Measurements from ENCODE around the gene LOXL3.

Gene LOXL3

GRCh38 chr2:74530239-74531187 lies 23.2 kb downstream of the LOXL3 start:
- FAIRE-seq (peak; percentile 26), DNase-seq (ENCODE audit: insufficient read length, low spot score) (peak; percentile 49)

- DNase-seq (ENCODE audit: insufficient read length, low spot score): peak; percentile 99
- peak; percentile 85 for FAIRE-seq
Observed at GRCh38 chr2:74529357-74530238, 24.1 kb downstream of the LOXL3 start, which contains the start of the genes AUP1 and HTRA2. AUP1 (minus strand) TSS chr2:74529706; CDS start chr2:74529629, 77 bp downstream. HTRA2 (plus strand) TSS chr2:74529933; CDS start chr2:74530007, 74 bp downstream.

DNA sequence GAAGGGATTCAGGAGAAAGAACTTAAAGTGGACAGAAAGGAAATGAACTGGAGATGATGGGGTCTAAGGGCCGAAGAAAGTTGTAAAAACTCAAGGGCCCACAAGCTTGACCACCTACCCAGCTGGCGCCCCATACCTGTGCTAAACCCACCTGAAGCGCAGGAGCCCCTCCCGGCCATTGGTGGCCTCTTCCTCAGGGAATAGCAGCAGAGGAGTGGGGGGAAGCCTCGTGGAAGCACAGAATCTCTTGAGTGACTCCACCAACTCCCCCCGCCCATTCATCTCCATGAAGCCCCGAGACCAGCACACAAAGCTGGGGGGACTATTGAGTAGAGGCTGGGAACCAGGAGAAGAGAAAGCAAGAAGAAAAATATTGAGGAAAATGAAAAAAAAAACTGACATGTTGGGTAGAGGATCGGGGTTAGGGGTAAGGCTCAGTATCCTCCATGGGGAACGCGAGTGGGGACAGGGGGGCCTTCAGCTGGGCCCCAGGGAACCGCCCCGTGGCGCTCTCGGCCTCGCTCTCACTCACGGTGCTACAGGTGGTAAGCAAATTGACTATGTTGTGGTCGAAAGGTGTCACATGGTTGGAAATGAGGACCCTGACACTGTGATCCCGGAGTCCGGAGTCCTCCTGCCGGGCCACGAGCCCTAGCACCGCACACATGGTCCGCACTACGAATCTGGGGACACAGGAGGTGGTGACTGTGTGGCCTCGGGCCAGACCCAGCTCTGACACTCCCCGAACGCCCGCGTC lies 25.0 kb downstream of the LOXL3 start:
- FAIRE-seq (no peak), DNase-seq (ENCODE audit: insufficient read length, low spot score) (no peak)

DNA sequence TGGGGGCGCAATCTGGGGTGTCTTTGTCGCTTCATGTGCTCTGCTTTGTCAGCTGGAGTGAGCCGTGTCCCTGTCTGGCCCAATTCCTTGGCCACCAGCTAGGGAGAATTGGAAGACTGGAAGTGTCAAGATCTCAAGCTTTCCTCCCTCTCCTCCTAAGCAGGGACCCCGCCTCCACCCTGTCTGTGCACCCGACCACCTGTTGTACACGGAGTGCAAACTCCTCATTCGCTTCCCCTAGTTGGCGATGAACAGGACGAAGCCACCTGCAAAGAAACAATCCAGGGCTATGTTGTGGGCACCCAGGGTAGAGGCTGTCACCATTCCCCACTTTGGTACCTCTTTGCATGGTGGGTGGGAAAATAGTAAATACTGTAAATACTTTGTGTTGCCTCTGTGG lies 26.0 kb downstream of the LOXL3 start:
- DNase-seq (ENCODE audit: insufficient read length, low spot score): no peak
- FAIRE-seq: no peak

GRCh38 chr2:74526649-74527230 lies 27.0 kb downstream of the LOXL3 start:
- FAIRE-seq: no peak
- no peak for DNase-seq (ENCODE audit: insufficient read length, low spot score)

DNA sequence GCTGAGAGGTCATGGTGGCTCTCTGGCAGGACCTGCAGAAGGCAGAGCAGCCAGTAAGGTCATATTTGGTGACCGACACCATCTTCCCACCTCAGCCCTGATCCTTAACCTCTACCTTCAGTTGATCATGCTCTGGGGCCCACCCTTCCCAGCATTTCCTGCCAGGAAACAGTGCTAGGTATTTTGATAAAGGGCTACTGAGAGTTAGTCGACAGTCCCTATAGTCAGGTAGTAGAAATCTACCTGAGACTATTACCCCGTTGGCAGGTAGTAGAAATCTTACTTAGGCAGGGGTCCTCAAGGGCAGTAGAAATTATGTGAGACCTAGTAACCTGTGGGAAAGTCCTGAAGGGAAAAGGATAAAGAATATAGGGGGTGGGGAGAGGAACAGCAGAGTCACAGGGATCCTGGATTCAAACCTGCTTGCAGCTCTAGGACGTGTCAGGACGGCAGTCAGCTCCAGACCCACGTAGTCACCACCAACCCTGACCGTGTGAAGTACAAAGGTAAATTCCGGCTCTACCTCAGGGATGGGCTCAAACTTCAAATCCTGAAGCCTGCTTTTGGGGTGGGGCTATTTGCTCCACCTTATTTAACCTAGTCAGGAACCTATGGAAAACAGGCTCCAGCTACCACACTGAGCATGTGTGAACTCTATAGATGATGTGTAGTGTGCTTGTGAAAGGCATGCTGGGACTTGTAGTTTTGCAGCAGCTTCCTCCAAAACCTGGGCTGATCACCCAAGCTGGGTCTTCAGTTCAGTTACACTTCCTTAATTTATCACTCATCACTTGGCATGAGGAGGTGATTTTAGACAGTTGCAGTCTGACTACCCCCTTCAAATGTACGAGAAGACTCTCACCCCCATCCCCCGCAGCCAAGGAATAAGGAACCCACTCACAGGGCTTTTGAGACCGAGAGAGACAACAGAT lies 27.8 kb downstream of the LOXL3 start, which contains the start of gene DQX1:
TSS of gene DQX1 (minus strand) at position 515 of the 932 bp plus-strand sequence. CDS start at position 13, 502 bp downstream.
- no peak for FAIRE-seq
- DNase-seq (ENCODE audit: insufficient read length, low spot score): peak; percentile 54

- FAIRE-seq: no peak
- DNase-seq (ENCODE audit: insufficient read length, low spot score): no peak
Observed at GRCh38 chr2:74524955-74525716, 28.6 kb downstream of the LOXL3 start.

DNA sequence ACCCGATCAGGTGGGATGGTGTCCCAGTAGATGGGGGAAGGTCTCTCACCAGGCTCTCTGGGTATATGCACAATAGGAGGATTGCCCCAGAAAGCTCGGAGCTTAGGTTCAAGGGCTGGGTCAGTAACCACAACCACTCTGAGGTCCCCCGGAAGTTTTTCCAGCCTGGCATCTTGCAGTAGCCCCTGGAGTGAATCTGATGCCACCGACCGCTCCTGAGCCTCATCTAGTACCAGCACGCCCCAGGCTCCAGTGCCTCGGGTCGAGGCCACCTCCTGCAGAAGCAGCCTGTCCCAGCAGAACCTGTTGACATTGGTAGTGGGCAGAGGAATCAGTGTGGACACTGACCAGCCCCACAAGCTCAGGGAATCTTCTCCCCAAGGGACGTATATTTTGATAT lies 29.7 kb downstream of the LOXL3 start:
- FAIRE-seq: no peak
- DNase-seq (ENCODE audit: insufficient read length, low spot score): no peak

DNA sequence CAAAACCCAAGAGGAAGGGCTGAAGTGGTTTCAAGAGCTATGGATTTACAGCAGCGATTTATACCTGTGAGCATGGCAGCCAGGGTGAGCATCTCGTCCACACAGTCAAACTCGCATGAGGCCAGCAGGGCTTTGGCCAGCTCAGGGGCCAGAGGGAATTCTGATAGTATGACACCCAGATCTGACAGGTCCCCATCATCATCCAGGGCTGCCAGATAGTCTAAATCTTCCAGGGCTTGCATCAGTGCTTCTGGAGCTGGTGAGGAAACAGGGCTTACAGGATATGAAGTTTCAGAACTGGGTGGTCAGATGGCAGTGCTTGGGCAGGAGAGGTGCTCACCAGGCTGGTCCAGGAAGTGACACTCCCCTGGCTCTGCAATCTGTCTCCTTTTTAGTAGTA lies 31.2 kb downstream of the LOXL3 start:
- FAIRE-seq (no peak), DNase-seq (ENCODE audit: insufficient read length, low spot score) (no peak)

DNA sequence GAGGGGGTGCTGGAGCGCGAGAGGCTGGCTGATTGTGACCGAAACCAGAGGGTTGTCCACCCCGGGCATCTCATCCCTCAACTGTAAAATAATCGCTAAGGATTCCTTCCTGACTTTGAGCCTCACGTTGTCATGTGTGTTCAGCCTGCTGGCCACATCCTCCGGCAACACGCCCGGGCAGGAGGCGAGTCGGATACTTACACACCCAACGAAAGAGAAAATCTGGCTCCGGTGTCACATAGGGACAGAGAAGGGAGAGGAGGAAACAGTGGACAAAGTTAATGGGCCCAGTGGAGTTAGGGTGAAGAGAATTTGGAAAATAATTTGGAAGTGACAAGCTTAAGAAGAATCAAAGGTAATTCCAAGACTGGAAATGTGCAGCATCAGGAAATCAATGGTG lies 37.1 kb downstream of the LOXL3 start:
- DNase-seq (ENCODE audit: insufficient read length, low spot score) (no peak), FAIRE-seq (no peak)

GRCh38 chr2:74515981-74516633 lies 37.6 kb downstream of the LOXL3 start:
- DNase-seq (ENCODE audit: insufficient read length, low spot score) (no peak), FAIRE-seq (no peak)

DNA sequence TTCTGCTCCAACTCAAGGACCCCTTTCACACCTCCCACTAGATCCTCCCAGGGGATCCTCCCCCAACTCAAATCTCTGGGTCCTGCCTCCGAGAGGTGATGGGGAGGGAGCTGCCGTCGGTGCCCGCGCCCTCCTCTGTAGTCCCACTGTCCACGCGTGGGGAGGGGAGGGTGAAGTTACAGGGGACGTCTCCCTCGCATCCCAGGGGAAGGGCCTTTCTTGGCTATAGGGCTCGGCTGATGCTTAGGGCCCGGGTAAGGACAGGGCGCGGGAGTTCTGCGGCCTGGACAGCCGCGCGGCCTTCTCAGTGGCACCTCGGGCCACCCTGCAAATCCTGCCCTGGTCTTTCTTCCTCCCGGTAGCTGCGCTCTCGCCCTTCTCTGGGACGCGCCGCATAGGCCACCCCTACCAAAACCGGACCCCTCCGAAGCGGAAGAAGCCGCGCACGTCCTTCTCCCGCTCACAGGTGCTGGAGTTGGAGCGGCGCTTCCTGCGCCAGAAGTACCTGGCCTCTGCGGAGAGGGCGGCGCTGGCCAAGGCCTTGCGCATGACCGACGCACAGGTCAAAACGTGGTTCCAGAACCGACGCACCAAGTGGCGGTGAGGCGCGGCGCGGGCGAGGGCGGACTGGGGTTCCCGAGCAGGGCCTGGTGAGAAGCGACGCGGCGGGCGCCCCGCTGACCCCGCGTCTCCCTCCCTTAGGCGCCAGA lies 38.3 kb downstream of the LOXL3 start:
- no peak for FAIRE-seq
- no peak for DNase-seq (ENCODE audit: insufficient read length, low spot score)

GRCh38 chr2:74514368-74515270 lies 39.1 kb downstream of the LOXL3 start, which contains the start of gene TLX2:
TLX2 (plus strand) TSS chr2:74514450; CDS start chr2:74514807, 357 bp downstream.
- FAIRE-seq: peak; percentile 90

GRCh38 chr2:74513605-74514367 lies 40.0 kb downstream of the LOXL3 start:
- no peak for FAIRE-seq
- DNase-seq (ENCODE audit: insufficient read length, low spot score): no peak

More at GRCh38 chr2:74514368-74515270, 39.1 kb downstream of the LOXL3 start, which contains the start of gene TLX2:
- peak; percentile 79 for DNase-seq (ENCODE audit: insufficient read length, low spot score)
